ENCODE data around the gene VWC2L.

VWC2L gene

DNA sequence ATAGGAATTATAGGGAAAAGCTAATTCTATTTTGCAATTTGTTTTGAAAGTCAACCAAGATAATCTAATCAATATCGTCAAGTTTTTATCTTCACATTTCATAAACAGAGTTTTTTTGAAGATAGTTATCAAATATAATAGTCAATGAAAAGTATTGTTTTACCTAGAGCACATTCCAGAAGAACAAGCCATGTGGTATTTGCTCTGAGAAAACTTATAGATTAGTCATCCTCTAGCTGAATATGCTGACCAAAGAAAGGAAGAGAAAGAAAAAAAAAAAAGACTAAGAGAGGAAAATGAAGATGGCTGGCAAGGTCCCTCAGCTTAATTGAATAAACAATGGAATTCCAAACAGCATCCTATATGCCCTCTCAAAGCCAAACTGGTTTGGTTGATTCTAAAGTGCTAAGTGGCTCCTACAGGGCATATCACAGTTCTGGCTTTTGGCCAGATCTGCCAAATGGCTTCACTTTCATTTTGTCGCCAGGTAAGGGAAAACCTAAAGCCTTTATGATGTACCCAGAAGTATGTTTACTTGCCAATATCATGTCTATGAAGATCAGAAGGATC is 132.6 kb downstream of the VWC2L start:
- DNase-seq = no peak

DNA sequence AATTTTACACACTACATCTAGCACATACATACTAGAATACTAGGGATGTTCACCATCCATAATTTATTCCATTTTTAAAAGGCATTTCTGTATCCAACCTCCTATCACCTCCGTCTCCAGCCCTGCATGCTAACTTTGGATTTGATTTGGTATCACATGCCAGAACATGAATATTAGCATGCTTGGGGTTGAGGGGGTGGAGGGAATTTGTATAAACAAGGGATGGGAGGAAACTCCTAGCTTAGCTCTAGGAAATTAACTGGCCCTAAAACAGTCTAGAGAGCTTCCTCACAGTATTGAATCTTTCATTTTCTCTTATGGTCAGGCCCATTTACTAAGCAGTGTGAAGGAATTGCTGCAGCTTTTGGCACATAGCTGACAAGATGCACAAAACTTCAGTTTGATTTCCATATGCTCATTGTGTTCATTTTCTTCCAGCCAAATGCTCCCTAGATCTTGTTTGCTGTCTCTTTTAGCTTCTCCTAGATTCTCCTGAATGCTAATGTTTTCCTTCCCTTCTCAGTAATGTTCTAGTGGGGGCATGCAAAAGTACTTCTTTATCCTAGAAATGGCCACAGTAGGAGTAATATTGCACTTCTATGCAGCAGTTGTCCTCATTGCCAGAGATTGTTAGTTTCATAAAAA is 135.2 kb downstream of the VWC2L start:
- no peak for DNase-seq

DNA sequence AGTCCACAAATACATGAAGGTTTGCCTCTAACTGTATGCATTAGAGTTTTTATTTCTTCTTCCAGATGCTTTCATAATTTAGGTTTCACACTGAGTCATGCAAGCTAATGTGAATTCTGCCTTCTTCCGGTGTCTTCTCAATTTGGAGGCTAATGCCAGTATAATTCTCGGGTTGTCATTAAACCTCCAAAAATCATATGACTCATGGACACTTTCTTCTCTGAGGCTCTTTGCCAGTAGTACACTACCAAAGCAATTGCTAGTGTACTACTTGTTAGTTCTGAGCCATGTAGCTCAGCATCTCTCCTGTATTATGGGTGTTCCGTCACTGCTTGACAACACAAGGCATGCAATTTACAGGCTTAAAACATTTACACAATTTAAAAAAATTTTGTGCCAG is 137.1 kb downstream of the VWC2L start:
- DNase-seq = no peak

DNA sequence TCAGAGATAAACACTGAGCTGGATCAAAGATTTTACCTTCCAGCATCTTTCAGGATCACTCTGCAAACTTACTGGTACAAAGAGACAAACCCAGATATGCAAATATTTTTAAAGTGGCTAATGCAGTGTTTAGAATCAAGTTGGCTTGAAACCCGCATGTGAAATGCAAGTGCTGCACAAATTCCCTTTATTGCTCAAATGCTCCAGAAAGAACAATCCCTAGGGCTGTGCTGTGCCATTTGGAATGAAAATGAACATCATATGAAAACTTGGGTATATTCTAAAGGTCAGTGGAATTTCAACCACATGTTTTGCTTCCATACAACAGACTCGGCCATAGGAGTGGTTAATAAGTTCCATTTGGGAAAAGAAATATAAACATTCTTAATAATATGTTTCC is 139.1 kb downstream of the VWC2L start:
- DNase-seq = no peak

DNA sequence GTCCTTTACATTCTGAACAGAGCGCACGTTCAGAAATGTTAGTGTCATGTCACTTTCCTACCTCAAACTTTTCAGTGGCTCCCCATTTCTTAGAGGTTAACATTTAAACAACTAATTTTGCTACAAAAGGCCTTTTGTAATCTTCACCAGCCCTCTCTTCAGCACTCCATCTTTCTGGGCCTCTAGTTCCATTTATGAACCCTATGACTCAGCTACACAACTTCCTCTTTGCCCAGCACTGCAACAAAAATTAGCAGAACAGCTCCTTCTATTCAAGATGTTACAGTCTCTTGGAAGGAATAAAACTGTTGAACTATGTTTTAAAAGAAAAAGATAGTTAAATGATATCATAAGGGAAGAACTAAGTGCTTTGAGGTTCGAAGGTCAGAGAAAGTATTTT is 139.9 kb downstream of the VWC2L start:
- DNase-seq = no peak

DNA sequence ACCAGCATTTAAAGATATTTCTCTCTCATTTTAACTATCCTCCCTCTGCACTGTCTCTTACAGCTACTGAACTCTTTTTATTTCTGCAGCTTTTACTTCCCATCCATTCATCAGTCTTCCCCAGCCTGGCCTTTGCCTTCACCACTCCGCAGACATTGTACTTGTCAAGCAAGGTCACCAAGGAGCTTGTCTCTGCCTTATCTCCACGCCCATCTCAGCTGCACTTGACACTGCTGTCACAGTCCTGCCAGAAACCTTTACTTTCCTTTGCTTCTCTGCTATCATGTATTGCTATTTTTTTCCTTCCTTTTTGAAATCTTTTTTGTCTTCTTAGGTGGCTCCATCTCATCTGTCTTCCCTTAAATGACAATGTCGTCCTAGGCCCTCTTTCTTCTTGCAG is 147.0 kb downstream of the VWC2L start:
- DNase-seq = no peak

DNA sequence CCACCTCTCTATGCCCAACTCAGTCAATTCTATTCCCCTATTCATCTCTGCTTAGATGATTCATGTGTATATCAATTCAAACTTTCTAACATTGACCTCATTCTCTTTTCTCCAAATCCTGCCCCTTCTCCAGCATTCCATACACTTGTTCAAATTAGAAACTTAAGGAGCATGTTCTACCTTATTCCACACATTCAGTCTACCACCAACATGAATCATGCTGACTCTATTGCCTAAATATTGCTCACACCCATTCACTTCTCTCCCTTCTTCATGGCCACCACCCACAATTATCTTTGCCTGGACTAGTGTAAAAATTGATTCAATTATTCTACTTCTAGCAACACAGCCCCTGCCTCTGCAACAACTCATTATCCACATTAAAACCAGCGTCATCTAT is 147.5 kb downstream of the VWC2L start:
- no peak for DNase-seq

DNA sequence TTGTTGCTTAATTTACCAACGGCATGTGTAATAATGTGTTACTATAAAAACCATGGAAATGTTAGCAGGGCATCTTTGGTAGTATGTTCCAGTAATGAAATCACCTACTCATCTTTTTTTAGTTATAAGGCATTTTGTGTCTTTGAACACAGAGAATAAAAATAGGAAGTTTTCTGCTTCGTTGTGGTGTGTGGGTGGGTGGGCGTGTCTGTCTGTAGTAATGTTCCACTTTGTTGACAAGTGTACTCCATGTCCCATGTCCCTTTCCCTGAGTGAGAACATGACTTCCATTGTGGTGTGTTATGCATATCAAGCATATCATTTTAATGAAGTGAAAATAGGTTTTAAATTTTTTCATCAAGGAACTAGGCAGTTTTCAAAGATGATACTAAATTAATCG is 149.3 kb downstream of the VWC2L start:
- no peak for DNase-seq

DNA sequence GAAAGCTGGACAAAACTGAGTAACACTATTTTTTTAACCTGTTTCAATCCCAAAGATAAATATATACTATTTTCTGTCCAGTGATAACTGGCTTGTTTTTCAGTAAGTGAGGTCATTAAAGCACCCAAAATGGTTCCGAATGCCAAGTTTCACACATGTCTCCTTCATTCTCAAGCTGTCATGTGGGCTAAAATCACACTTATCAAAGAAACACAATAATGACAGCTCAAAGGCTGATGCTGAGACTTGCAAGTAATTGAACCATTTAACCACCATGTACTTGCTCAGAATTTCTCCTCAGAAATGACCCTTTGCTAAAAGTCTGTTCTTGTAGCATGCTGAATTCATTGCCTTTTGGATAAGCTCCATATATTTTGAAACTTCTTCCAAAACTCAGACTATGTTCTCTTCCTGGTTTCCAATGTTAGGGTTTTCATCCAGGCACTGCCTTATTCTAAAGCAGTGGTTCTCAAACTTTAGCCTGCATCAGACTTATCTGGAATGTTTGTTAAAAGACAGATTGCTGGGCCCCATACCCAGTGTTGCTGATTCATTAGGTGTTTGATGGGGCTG is 149.8 kb downstream of the VWC2L start:
- DNase-seq = no peak

DNA sequence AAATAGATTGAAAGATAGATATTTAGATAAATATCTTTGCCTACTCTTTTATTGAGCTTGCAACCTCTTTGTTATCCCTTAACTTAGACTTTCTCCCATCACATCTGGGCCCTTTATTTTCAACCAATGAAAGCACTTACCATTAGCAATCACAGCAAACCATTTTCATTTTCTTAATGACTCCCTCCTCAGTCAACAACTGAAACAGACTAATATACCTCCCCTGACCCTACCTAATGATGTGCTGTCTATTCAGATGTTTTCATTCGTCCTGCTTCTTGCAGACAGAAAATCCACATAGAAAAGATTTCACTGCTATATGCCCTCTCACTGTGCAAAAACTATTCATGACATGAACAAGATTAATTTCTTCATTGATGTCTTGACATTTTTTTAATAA is 154.4 kb downstream of the VWC2L start:
- no peak for DNase-seq

DNA sequence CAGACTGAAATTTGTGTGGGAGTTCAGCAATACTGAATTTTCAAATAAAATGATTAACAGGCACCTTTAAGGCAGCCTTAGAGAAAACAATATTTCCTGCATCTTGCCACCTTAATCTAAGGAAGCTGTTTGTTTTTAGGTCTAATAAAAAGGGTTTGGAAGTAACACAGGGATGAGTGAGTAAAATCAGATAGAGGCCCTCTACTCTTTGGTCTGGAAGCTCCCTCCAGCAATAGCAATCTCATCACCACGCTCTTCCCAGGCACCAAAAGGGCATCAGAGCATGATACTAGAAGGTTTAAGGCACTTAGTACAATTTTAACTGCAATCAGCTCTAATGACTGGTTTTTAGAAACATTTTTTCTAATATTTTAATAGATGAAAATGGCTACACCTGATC is 155.6 kb downstream of the VWC2L start:
- DNase-seq = no peak

DNA sequence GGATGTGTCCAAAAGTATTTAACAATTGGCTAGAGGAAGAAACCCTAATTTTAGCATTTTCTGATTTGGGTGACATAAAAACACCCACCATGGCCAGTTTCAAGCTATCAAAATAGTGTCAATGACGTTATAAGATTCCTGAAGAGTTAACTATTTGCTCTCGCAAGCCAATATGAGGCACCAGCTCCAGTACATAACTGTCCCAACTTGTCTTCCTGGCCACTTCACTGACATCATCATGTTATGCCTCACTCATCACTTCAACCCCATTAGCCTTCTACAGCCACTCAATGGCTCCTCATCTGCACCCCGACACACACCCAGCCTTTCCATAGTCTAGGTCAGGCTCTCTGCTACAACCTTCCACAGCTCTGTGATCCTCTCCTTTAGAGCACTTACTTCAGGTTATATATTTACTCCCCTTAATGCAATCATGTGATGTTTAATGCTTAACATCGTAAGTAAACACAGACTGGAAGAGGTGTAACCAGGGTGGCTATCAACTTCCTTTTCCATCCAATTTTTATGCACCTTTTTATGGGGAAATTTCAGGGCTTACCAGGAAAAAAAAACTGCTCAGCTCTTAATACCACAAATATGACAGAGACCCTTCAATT is 158.7 kb downstream of the VWC2L start:
- DNase-seq = no peak

DNA sequence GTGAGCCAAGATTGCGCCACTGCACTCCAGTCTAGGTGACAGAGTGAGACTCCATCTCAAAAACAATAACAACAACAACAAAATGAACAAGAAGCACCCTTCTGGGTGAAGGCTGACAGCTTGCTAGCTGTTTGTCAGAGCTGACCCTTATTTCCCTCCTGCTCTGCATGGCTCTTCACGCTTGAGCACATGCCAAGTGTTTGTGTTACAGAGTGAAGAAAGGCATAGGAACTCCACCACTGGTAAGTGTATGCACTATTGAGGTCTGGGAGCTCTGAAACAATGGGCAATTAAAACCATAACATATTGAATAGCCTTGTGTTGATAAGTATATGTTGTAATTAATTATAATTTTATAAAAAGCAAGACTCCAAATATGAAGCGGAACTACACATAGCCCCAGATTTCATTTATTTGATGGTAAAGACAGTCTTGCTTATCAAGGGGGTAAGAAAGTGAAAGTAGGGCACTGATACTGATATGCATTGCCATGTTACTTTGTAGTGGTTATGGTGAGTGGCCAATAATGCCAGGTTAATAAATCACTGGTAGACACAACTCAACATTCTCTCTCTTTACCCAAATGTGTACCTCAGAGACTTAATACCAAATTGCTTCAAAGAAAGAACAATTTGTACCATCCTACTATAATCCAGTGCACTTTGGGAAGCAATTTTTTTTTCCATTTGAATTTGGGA is 163.4 kb downstream of the VWC2L start:
- DNase-seq = no peak

DNA sequence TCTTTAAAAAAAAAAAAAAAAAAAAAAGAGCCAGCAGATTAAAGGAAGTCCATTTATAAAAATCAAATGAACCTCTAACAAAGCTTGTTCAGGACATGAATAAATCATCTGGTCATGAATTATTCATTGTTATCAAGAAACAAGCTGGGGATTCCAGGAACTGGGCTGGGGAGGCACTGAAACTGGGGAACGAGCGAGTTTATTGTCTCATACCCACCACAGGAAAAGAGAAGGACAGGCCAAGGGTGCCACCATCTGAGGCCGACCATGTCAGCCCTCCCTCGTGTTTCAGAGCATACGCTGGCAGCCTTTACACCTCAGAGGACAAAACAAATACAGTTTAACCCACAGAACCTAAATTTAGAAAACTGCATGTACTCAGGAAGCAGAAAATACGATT is 164.2 kb downstream of the VWC2L start:
- peak; percentile 4 for DNase-seq

DNA sequence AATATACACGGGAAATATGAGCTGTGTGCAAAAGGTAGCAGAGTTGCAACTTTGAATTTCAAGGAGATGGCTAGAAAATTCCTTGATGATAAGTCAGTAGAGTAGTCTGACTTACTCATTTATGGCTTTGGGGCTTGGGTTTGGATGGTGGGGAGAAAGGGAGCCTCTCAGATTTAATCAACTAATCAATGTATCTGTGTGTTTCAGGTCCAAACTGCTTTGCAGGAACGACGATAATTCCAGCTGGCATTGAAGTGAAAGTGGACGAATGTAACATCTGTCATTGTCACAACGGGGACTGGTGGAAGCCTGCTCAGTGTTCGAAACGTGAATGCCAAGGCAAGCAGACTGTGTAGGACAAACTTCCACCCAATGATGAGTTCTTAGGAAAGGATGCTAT is 164.6 kb downstream of the VWC2L start:
- no peak for DNase-seq

DNA sequence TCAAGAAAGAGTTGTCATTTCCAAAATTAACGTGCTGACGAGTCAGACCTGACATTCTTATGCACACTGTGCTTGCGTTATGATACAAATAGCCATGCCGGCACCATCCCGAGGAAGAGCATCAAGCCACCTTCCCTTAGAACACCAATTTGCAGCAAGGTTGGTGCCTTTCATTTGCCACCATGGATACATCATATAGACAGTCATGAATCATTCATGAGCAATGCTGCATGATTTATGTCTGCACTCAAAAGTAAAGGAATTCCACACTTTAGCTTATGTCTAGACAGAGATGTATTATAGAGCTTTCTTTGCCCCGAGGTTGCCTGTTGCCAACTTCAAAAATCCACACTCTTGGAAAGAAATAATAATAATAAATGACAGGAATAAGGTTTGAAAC is 166.9 kb downstream of the VWC2L start:
- no peak for DNase-seq

DNA sequence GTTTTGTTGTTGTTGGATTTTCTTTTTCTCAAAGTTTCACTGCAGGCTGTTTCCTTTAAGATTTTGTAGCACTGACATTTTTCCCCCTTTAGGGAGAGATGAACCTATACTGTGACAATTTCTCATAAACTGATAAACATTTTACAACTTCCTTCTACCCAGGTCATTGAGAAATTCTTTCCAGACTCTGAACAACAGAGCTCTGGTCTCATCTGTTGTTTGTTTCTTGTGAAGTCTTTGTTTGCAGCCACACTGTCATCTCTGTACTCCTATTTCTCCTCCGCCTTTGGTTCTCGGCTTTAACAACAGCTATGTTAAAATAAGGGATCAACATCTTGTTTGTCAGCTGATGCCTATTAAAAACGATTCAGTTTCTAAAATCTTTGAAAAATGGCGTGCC is 167.6 kb downstream of the VWC2L start:
- no peak for DNase-seq

DNA sequence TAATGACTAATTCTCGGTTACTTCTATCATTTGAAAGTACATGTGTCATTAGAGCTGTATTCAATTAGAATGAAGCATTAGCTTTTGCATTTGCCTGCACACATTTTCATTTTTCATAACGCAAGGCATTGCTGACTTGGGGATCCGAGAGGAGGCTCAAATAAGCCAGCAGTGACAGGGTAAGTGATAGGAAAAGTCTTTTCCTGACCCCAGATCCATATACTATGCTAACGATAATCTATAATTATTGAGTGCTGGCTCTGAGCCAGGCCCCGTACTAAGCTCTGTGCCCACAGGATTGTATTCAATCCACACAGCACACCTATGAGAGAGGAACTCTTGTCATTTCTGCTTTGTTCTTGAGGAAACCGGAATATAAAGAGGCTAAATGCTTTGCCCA is 168.2 kb downstream of the VWC2L start:
- DNase-seq = no peak

DNA sequence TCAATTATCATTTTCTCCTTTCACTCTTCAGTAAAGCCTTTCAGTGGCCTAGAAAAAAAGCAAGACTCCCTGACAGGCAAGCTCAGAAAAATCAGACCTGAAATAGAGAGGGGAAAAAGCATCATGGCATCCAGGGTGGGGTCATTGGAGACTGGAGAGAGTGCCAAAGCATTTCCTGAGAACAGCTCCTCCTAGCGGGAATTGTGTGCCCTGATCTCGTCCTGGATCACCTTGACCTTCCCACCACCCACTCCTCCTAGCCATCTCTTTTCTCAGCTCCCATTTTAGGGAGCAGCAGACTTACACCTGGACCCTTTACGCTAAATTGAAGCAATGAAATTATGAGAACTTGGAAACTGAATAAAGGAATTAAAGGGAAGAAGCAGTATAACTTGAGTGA is 176.6 kb downstream of the VWC2L start:
- DNase-seq = no peak

DNA sequence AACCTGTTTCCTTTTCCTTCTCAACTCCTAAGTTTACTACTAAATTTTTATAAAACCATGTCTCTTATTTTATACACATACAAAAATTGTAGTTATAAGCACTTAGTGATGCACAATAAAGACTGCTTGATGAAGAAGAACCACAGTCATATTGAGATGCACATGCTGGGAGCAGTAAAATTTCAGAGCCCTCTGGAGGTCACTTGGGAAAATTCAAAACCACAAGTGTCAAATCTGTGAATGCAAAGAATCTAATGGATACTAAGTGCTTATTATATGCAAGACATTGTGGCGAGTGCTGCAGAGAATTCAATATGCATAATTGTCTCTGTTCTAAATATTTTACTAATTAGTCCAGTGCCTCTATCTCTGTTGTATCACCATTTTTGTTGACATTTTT is 180.5 kb downstream of the VWC2L start:
- no peak for DNase-seq

DNA sequence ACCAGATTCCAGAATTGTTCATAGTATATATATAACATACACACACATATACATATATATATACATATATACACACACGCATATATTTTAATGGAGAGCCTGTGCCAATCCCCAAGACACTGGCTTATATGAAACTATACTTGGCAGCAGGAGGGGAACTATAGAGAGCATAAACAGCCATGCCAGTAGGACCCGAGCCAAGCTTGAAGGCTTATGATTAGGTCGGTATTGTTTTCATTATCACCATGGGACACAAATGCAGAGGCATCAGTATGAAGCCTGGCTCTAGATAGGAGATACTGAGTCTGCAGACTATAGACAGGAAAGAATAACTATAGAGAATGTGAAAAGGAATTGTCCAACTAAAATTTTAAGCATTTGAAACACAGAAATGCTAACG is 181.2 kb downstream of the VWC2L start:
- no peak for DNase-seq

DNA sequence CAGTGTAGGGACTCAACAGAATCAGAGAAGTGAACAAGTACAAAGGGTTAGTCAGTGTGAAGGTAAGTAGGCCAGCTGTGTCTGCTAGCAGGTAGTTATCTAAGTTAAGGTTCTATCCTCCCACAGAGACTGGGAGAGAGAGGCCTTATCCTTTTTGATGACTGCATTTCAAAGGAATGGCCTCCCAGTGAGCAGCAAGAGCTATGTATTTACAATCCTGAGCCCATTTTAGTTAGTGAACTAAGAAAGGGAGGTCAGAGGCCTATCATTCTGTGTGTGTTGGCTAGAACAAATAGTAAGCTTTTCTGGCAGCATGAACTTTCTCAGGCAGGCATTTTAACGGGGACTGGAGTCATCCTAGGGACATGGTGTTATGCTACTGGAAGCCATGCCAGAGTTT is 182.9 kb downstream of the VWC2L start:
- no peak for DNase-seq

DNA sequence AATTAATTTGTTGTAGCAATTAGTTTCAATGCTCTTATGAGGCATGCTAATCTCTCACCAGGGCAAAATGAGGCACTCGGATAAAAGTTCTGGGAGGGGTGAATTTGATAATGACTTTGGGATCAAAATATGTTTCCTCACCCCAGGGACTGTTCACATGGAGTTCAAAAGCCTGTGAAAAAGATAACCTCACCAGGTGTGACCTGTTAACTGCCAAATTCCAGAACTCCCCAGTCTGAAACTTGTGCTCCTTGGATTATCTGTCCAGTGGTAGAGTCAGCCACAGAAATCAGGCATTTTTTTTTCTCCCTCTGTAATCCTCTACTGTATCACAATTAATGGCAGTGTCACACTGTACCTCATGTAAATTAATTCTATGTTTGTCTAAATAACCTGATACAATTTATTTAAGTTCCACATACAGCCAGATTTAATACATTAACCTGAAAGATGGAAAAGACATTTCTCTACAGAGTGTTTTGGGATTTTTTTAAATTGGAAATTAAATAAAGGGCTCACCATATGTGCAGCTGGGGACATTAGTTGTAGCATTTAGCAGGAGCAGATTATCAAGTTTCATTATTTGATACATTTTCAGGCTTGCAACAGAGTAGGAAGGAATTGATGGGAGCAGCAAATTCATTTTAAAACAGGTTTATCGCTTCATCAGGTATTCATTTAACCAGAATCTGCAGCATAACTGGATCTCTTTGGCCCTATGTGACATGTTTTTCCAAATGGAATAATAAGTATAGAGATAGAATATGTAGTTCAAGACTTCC is 191.2 kb downstream of the VWC2L start:
- DNase-seq = no peak
